ENCODE measurements around the gene CDH2. TPM values are rescaled to one million over a fixed set of nuclear protein-coding genes. Genes with fewer than 3 reads are reported as not detected.

CDH2 gene
- total RNA-seq, 4 donors from 2014 or later: 0.20 to 4.4 (median 1.1) TPM; not detected in 1

- Histone ChIP-seq H3K4me1 (no peaks in the 10 kb centered on the region), H3K4me3 (no peak overlapping the region), H3K27ac (no peak overlapping the region), H3K36me3 (no peaks in the 10 kb centered on the region), H3K9me3 (no peaks in the 10 kb centered on the region), H3K27me3 (no peaks in the 10 kb centered on the region)
- DNase-seq: no peak
- WGBS, 2 donors (ENCODE audit: low coverage in 1 of 2): 71 to 73% methylated on average over 5 of the region's 5 CpGs
- in situ Hi-C loops (cut with MboI; ENCODE audit: low pct_ligation_motif_present in 1 of 4, low pct_unique_long_range_greater_than_20kb in 1 of 4, low sequenced_read_pairs in 3 of 4) (no loop called here), intact Hi-C loops (cut with DNase I; ENCODE audit: low total_unique reads) (no loop called here)
- TF ChIP-seq POLR2AphosphoS5 (IDR thresholded peaks at IDR 0.05) (no peak), POLR2A (IDR thresholded peaks at IDR 0.05) (no peak), EP300 (IDR thresholded peaks at IDR 0.05; ENCODE audit: low read depth) (no peak), CTCF (IDR thresholded peaks at IDR 0.05) (no peak)
Observed at GRCh38 chr18:28034567-28034966, 142.4 kb downstream of the CDH2 start.

GRCh38 chr18:28032177-28032576 is 144.8 kb downstream of the CDH2 start:
- no peak for TF ChIP-seq POLR2AphosphoS5 (IDR thresholded peaks at IDR 0.05)
- TF ChIP-seq EP300 (IDR thresholded peaks at IDR 0.05; ENCODE audit: low read depth): no peak
- no peak for TF ChIP-seq CTCF (IDR thresholded peaks at IDR 0.05)
- TF ChIP-seq POLR2A (IDR thresholded peaks at IDR 0.05): no peak
- no peak overlapping the region for H3K4me3 ChIP-seq
- H3K4me1 ChIP-seq: no peaks in the 10 kb centered on the region
- H3K36me3 ChIP-seq: no peaks in the 10 kb centered on the region
- no peak overlapping the region for H3K27ac ChIP-seq
- H3K27me3 ChIP-seq: no peaks in the 10 kb centered on the region
- no peaks in the 10 kb centered on the region for H3K9me3 ChIP-seq
- WGBS, 2 donors (ENCODE audit: low coverage in 1 of 2): 20 to 55% methylated on average over 1 to 2 of the region's 2 CpGs
- intact Hi-C loops (cut with DNase I; ENCODE audit: low total_unique reads) (no loop called here), in situ Hi-C loops (cut with MboI; ENCODE audit: low pct_ligation_motif_present in 1 of 4, low pct_unique_long_range_greater_than_20kb in 1 of 4, low sequenced_read_pairs in 3 of 4) (no loop called here)
- DNase-seq: no peak

GRCh38 chr18:28030458-28030857 is 146.5 kb downstream of the CDH2 start:
- no peak for DNase-seq
- no peaks in the 10 kb centered on the region for H3K4me1 ChIP-seq
- 62 to 89% methylated on average over 1 of the region's 1 CpG for WGBS, 2 donors (ENCODE audit: low coverage in 1 of 2)
- H3K27me3 ChIP-seq: no peaks in the 10 kb centered on the region
- TF ChIP-seq POLR2A (IDR thresholded peaks at IDR 0.05) (no peak), POLR2AphosphoS5 (IDR thresholded peaks at IDR 0.05) (no peak), CTCF (IDR thresholded peaks at IDR 0.05) (no peak), EP300 (IDR thresholded peaks at IDR 0.05; ENCODE audit: low read depth) (no peak)
- in situ Hi-C loops (cut with MboI; ENCODE audit: low pct_ligation_motif_present in 1 of 4, low pct_unique_long_range_greater_than_20kb in 1 of 4, low sequenced_read_pairs in 3 of 4): no loop called here
- H3K4me3 ChIP-seq: no peak overlapping the region
- H3K9me3 ChIP-seq: no peaks in the 10 kb centered on the region
- intact Hi-C loops (cut with DNase I; ENCODE audit: low total_unique reads): no loop called here
- no peak overlapping the region for H3K27ac ChIP-seq
- no peaks in the 10 kb centered on the region for H3K36me3 ChIP-seq

GRCh38 chr18:28027755-28028154 is 149.2 kb downstream of the CDH2 start:
- H3K4me3 ChIP-seq: no peak overlapping the region
- no peaks in the 10 kb centered on the region for H3K4me1 ChIP-seq
- intact Hi-C loops (cut with DNase I; ENCODE audit: low total_unique reads): no loop called here
- in situ Hi-C loops (cut with MboI; ENCODE audit: low pct_ligation_motif_present in 1 of 4, low pct_unique_long_range_greater_than_20kb in 1 of 4, low sequenced_read_pairs in 3 of 4): no loop called here
- H3K36me3 ChIP-seq: no peaks in the 10 kb centered on the region
- 57 to 76% methylated on average over 2 of the region's 2 CpGs for WGBS, 2 donors (ENCODE audit: low coverage in 1 of 2)
- H3K27me3 ChIP-seq: no peaks in the 10 kb centered on the region
- no peak overlapping the region for H3K27ac ChIP-seq
- H3K9me3 ChIP-seq: no peaks in the 10 kb centered on the region
- no peak for DNase-seq
- TF ChIP-seq POLR2AphosphoS5 (IDR thresholded peaks at IDR 0.05) (no peak), CTCF (IDR thresholded peaks at IDR 0.05) (no peak), POLR2A (IDR thresholded peaks at IDR 0.05) (no peak), EP300 (IDR thresholded peaks at IDR 0.05; ENCODE audit: low read depth) (no peak)

Data from transverse colon (tissue), 4 donors.